Natural killer cell treated with Interleukin-12 subunit alpha and Interleukin-12 subunit beta and Interleukin-15 and Interleukin-18, amount 100 ng/mL, for 72 hours (primary cell): ENCODE results near the gene CHCHD10. TPM values are rescaled to one million over a fixed set of nuclear protein-coding genes. Genes with fewer than 3 reads are reported as not detected.
"Not testable (repeated sequence)": the region's sequence is repeated elsewhere in the genome, so short reads cannot be mapped to it uniquely, and the experiment has no call there.

Experiments used
- ATAC-seq, 2 donors: fragments of 150-1000 bp; cut with Tn5 transposase in 1 of 2; sonication (Bioruptor Pico), chemical (Tn5 transposase) in 1 of 2; 2 replicates each; pipeline ENCODE4 v1.10.0; 2021
- DNase-seq: peaks from one replicate; pipeline ENCODE4 v3.0.0; 2022; ENCODE audit warnings: low spot score
- H3K27ac Mint-ChIP-seq, 2 donors: 1 replicate in 1 of 2; 2 replicates in 1 of 2; pipeline ENCODE4 v1.8.0; 2022; ENCODE audit warnings: mixed read lengths in 2 of 2, mild to moderate bottlenecking in 1 of 2, moderate library complexity in 1 of 2
- H3K27me3 Mint-ChIP-seq, 2 donors: 1 replicate in 1 of 2; 2 replicates in 1 of 2; pipeline ENCODE4 v1.8.0; 2022; ENCODE audit warnings: mixed read lengths in 2 of 2
- H3K36me3 Mint-ChIP-seq: one replicate; pipeline ENCODE4 v1.8.0; 2022; ENCODE audit warnings: mixed read lengths
- H3K4me1 Mint-ChIP-seq, 2 donors: 1 replicate in 1 of 2; 2 replicates in 1 of 2; pipeline ENCODE4 v1.8.0; 2022; ENCODE audit warnings: low read depth in 2 of 2, mixed read lengths in 2 of 2, mild to moderate bottlenecking in 1 of 2
- H3K4me3 Mint-ChIP-seq: one replicate; pipeline ENCODE4 v1.8.0; 2022; ENCODE audit warnings: mixed read lengths
- H3K9me3 Mint-ChIP-seq: 2 replicates; pipeline ENCODE4 v1.8.0; 2022; ENCODE audit warnings: mixed read lengths
- total RNA-seq, 2 donors: library from RNA; stranded (reverse); gene quantifications; one replicate each; pipeline ENCODE4 v1.2.3, GENCODE V29; 2022

CHCHD10 gene
- total RNA-seq, 2 donors from 2014 or later, result 50.7 to 135 TPM

DNA sequence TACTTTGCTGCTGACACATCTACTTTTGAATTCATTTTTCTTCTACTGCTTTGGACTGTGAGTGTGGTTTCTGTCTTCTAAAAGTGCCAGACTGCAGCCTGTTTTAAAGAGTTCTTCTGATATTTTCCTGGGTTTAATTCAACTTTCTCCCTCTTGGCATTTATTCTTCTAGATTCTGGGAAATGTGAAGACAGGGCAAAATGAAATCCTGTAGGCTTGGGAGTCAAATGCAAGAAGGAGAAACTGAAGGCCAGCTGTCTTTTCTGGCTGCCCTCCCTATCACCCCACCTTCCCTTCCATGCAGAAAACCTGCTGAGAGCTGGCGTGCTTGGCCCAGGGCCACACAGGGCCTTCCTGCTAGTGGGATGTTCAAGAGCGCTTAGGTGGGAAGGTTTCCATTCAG, 24.5 kb downstream of the CHCHD10 start:
- Mint-ChIP-seq H3K36me3 (peaks cover 12% of the 10 kb centered on the region), H3K4me3 (no peak overlapping the region), H3K9me3 (no peaks in the 10 kb centered on the region), H3K27me3 (no peaks in the 10 kb centered on the region), H3K27ac (no peak overlapping the region), H3K4me1 (peaks cover 0 to 7% of the 10 kb centered on the region in 2 donors)
- no peak for DNase-seq
- no peak for ATAC-seq

DNA sequence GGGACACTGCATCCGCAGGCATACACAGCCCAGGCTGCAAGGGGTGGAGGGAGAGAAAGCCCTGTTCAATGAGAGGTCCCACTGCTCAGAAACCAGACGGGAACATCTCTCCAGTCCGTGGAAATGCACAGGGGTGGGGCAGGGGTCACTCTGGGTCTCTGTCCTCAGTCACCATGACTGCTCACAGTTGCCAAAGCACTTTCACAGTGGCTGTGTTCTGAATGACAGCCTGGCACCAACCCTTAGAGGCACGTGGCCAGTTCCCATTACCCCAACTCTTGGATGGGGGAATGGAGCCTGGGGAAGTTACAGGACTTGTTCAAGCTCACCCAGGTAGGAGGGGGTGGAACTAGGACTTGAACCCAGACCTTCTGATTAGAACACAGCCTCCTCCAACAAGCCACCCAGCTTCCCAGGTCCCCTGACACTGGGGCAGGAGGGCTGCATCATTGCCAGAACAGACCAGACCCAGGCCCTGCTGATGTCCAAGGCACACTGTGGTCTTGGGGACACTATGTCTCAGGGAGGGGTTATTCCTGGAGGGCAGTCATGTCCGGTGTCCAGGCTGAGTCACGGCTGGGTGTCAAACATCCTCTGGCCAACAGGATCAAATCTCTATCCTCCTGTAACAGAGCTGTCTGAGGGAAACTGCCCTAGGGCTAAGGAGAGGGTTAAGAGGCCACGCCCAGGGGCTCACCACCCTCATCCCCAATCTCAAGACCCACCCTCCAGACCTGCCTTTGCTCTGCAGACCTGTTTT, 25.1 kb downstream of the CHCHD10 start:
- peak in 1 of 2 donors; percentile 31 for ATAC-seq
- H3K9me3 Mint-ChIP-seq, result no peaks in the 10 kb centered on the region
- peaks cover 0 to 7% of the 10 kb centered on the region in 2 donors for H3K4me1 Mint-ChIP-seq
- H3K36me3 Mint-ChIP-seq, result peaks cover 12% of the 10 kb centered on the region
- no peak overlapping the region for H3K27ac Mint-ChIP-seq
- no peak overlapping the region for H3K4me3 Mint-ChIP-seq
- no peak for DNase-seq
- no peaks in the 10 kb centered on the region for H3K27me3 Mint-ChIP-seq

DNA sequence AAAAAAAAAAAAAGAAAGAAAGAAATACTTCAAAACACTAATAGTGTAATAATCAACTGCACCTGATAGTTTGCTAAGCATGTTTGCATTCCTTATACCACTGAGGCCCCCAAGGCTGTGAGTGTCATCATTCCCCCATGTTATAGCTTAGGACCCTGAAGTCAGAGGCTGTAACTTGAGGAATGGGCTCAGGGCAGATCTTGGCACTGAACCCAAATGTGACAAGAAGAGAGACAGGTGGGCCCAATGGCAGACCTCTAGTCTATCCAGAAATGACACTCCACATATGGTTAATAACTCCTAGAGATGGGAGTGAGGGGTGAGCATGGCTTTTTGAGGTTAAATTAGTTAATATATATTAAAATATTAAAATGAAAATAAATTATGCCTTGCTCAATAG, 30.1 kb downstream of the CHCHD10 start:
- no peak for DNase-seq
- ATAC-seq, result no peak
- Mint-ChIP-seq H3K4me1 (peaks cover 0 to 3% of the 10 kb centered on the region in 2 donors), H3K36me3 (no peaks in the 10 kb centered on the region), H3K27ac (no peak overlapping the region), H3K4me3 (no peak overlapping the region), H3K9me3 (no peaks in the 10 kb centered on the region), H3K27me3 (no peaks in the 10 kb centered on the region)

DNA sequence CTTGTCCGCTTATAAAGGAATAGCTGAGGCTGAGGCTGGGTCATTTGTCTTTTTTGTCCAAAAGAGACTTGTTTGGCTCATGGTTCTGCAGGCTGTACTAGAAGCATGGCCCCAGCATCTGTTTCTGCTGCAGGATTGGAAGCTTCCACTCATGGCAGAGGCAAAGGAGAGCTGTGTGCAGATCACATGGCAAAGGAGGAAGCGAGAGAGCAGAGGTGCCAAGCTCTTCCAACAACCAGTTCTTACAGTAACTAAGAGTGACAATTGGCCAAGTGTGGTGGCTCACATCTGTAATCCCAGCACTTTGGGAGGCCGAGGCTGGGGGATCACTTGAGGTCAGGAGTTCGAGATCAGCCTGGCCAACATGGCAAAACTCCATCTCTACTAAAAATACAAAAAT, 39.7 kb downstream of the CHCHD10 start:
- not testable (repeated sequence) for H3K4me1 Mint-ChIP-seq, H3K36me3 Mint-ChIP-seq, H3K27me3 Mint-ChIP-seq, H3K27ac Mint-ChIP-seq, ATAC-seq, H3K9me3 Mint-ChIP-seq, DNase-seq, H3K4me3 Mint-ChIP-seq

DNA sequence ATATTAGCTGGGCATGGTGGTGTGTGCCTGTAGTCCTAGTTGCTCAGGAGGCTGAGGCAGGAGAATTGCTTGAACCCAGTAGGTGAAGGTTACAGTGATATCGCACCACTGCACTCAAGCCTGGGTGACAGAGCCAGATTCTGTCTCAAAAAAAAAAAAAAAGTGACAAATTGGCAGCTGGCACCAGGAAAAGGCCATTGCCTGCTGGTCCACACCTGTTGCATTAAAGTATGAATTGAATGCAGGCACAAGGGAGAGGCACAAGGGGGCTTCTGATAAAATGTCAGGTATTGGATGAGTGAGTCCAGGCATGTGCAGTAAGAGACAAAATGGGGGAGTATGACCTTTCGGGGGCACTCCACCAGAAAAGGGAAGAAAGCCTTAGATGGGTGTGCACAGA, 45.0 kb downstream of the CHCHD10 start:
- H3K9me3 Mint-ChIP-seq, result no peaks in the 10 kb centered on the region
- no peak overlapping the region for H3K27ac Mint-ChIP-seq
- peaks cover 2 to 6% of the 10 kb centered on the region in 2 donors for H3K27me3 Mint-ChIP-seq
- no peak overlapping the region for H3K4me3 Mint-ChIP-seq
- ATAC-seq (no peak), DNase-seq (no peak)
- no peaks in the 10 kb centered on the region for H3K36me3 Mint-ChIP-seq
- H3K4me1 Mint-ChIP-seq, result no peaks in the 10 kb centered on the region

DNA sequence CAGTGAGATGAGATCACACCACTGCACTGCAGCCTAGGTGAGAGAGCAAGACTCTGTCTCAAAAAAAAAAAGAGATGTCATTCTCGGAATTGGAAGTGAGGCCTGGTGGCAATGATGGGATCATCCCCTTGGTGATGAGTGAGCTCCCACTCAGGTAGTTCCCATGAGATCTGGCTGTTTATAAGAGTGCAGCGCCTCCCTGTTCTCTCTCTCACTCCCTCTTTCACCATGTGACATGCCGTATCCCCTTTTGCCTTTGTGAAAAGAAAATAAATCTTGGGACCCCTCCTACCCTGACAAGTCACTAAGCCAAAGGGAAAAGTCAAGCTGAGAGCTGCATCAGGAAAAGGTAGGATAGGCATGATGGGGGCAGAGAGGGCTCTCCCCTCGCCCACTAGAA, 45.6 kb downstream of the CHCHD10 start:
- no peak overlapping the region for H3K4me3 Mint-ChIP-seq
- H3K27me3 Mint-ChIP-seq, result peaks cover 2 to 6% of the 10 kb centered on the region in 2 donors
- ATAC-seq (no peak), DNase-seq (no peak)
- H3K9me3 Mint-ChIP-seq, result no peaks in the 10 kb centered on the region
- H3K27ac Mint-ChIP-seq, result no peak overlapping the region
- no peaks in the 10 kb centered on the region for H3K4me1 Mint-ChIP-seq
- H3K36me3 Mint-ChIP-seq, result no peaks in the 10 kb centered on the region

DNA sequence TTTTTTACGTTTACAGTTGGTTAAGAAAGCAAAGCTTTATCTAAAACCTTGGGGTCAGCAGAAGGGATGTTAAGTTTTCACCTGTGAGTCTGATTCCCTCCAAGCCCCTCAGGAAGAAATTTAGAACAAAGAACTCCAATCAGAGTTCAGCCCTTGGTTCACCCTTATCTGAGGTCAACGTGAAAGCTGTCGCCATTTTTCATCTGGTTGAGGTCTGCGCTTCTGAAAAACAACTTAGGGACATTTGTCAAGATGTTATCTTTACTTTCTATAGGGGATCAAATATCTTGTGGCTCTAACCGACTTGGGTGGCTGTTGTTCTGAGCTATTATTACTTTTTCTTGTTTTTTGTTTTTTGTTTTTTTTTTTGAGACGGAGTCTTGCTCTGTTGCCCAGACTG, 46.9 kb downstream of the CHCHD10 start:
- no peak for ATAC-seq
- Mint-ChIP-seq H3K9me3 (no peaks in the 10 kb centered on the region), H3K27ac (no peak overlapping the region), H3K4me3 (no peak overlapping the region), H3K27me3 (no peaks in the 10 kb centered on the region), H3K36me3 (no peaks in the 10 kb centered on the region), H3K4me1 (peaks cover 0 to 2% of the 10 kb centered on the region in 2 donors)
- DNase-seq, result no peak

DNA sequence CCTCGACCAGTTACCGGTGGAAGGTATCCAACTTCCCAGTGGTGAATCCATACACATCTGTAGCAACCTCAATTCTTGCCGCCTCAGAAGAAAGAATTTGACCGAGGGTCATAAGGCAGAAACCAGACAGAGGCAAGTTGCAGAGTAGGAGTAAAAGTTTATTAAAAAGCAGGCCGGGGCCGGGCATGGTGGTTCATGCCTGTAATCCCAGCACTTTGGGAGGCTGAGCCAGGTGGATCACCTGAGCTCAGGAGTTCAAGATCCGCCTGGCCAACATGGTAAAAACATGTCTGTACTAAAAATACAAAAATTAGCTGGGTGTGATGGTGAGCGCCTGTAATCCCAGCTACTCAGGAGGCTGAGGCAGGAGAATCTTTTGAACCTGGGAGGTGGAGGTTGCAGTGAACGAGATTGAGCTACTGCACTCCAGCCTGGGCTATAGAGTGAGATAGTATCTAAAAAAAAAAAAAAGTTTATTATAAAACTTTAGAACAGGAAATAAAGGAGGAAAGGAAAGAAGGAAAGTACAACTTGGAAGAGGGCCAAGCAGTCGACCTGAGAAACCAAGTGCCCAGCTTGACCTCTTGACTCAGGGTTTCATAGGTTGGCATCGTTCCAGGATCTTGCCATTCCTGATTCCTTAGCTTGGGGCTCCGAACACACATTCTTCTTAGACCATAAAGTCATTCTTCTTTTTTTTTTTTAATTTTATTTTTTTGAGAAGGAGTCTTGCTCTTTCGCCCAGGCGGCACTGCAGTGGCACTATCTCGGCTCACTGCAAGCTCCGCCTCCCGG, 49.2 kb downstream of the CHCHD10 start:
- no peaks in the 10 kb centered on the region for H3K27me3 Mint-ChIP-seq
- H3K36me3 Mint-ChIP-seq, result no peaks in the 10 kb centered on the region
- no peak for DNase-seq
- H3K4me1 Mint-ChIP-seq, result peaks cover 6 to 14% of the 10 kb centered on the region in 2 donors
- peak overlapping the region in 1 of 2 donors; percentile 87 for H3K27ac Mint-ChIP-seq
- H3K4me3 Mint-ChIP-seq, result no peak overlapping the region
- H3K9me3 Mint-ChIP-seq, result no peaks in the 10 kb centered on the region
- ATAC-seq, result no peak

DNA sequence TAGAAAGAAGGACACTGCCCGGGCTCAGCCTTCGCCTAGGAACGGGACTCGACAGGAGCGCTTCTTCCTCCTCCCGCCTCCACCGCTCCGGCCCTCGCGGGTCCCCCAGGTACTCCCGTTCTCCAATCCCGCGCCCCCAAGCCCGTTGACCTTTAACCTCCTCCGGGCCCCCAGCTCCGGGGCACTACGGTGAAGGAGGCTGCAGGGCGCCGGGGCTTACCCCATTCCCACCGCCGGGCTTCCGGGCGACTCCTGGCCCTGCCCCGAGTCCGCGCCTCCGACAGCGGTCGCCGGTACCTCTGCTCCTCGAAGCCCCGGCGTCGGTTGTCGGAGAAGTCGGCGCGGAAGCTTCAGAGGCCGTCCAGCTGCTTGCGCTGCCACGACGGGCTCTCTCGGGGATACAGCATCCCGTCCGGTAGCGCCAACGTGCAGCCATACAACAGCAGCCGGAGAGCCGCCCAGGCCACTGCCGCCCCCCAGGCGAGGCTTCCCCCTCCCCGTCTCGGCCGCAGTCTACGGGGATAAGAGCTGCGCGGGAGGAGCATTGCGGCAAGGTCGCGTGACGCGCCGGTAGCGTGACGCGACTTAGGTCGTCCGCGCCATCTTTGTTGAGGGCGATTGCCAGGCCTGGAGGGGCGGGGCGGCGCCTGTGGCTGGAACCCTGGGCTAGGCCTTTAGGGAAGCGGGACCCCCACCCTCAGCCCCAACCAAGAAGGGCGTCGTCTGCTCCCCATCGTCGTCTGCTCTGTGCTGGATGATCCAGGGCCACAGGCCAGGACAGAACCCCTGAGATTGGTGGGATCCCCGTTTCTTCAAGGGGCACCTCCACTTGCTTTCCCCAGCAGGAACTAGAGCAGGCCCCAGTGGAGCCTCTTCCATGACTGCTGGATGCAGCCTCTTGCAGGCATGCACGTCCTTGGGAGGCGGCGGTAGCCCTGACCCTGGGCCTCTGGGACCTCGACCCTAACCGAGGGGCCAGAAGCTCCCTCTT, 50.7 kb downstream of the CHCHD10 start:
- Mint-ChIP-seq H3K27ac (peak overlapping the region; percentile 76 to 87), H3K36me3 (no peaks in the 10 kb centered on the region), H3K27me3 (no peaks in the 10 kb centered on the region), H3K4me1 (peaks cover 6 to 14% of the 10 kb centered on the region in 2 donors), H3K4me3 (peak overlapping the region; percentile 73), H3K9me3 (no peaks in the 10 kb centered on the region)
- peak; percentile 91 to 95 for ATAC-seq
- DNase-seq, result peak; percentile 87

Other genes with a start within 250 kb of the CHCHD10 start
- not detected for gene IGLL1, start 187.7 kb downstream of the CHCHD10 start, total RNA-seq
- gene DRICH1, start 135.7 kb downstream of the CHCHD10 start, total RNA-seq, result 1 to 10 TPM; 1.5 to 2.0 TPM
- gene RGL4, start 77.0 kb downstream of the CHCHD10 start, total RNA-seq, result 10 to 100 TPM in 1 of 2 donors, 1 to 10 TPM in 1; 6.5 to 10.2 TPM
- 1 to 10 TPM; 5.9 to 8.8 TPM for gene ZNF70, start 16.9 kb downstream of the CHCHD10 start, total RNA-seq
- gene VPREB3, start 13.5 kb downstream of the CHCHD10 start, total RNA-seq, result under 1 TPM in 1 of 2 donors, not detected in 1; 0.52 TPM
- under 1 TPM; 0.83 to 0.86 TPM for gene C22orf15, start 5.0 kb downstream of the CHCHD10 start, total RNA-seq
- under 1 TPM in 1 of 2 donors, not detected in 1; 0.50 TPM for gene MMP11, start 4.9 kb upstream of the CHCHD10 start, total RNA-seq
- 100 to 1,000 TPM in 1 of 2 donors, 10 to 100 TPM in 1; 70.5 to 105 TPM for gene SMARCB1, start 19.0 kb upstream of the CHCHD10 start, total RNA-seq
- 10 to 100 TPM in 1 of 2 donors, 1 to 10 TPM in 1; 4.7 to 14.3 TPM for gene DERL3, start 71.0 kb upstream of the CHCHD10 start, total RNA-seq
- gene SLC2A11, start 89.9 kb upstream of the CHCHD10 start, total RNA-seq, result 10 to 100 TPM in 1 of 2 donors, 1 to 10 TPM in 1; 6.8 to 12.5 TPM
- 100 to 1,000 TPM; 495 to 579 TPM for gene MIF, start 126.4 kb upstream of the CHCHD10 start, total RNA-seq
- gene GSTT2B, start 193.2 kb upstream of the CHCHD10 start, total RNA-seq, result not detected
- gene DDTL, start 198.9 kb upstream of the CHCHD10 start, total RNA-seq, result 1 to 10 TPM in 1 of 2 donors, not detected in 1; 8.0 TPM
- 100 to 1,000 TPM in 1 of 2 donors, 10 to 100 TPM in 1; 97.4 to 127 TPM for gene DDT, start 206.5 kb upstream of the CHCHD10 start, total RNA-seq
- gene GSTT2, start 212.2 kb upstream of the CHCHD10 start, total RNA-seq, result under 1 TPM in 1 of 2 donors, not detected in 1; 0.47 TPM
- not detected for gene GSTT4, start 237.5 kb upstream of the CHCHD10 start, total RNA-seq
- gene CABIN1, start 243.3 kb upstream of the CHCHD10 start, total RNA-seq, result 100 to 1,000 TPM in 1 of 2 donors, 10 to 100 TPM in 1; 98.3 to 132 TPM